ENCODE measurements around the gene ITCH. TPM values are rescaled to one million over a fixed set of nuclear protein-coding genes. Genes with fewer than 3 reads are reported as not detected.
"Not testable (repeated sequence)": the region's sequence is repeated elsewhere in the genome, so short reads cannot be mapped to it uniquely, and the experiment has no call there.

ITCH gene
- polyA plus RNA-seq, 3 donors = 8.3 to 13.3 (median 12.1) TPM

DNA sequence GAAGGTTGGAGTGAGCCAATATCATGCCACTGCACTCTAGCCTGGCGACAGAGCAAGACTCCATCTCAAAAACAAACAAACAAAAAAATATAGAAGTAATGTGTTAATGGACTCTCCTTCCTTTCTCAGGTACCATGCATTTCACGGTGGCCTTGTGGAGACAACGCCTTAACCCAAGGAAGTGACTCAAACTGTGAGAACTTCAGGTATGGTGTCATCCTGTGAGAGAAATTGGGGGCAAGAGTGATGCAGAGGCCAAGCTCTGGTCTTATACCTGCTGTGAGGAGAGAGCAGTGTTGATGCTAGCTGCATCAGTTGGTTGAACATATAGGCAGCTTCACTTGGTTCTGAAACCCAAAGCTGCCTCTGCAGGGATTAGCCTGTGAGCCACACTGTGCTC lies 6.2 kb downstream of the ITCH start:
- H3K27ac ChIP-seq (ENCODE audit: low read depth, low read length) = no peak overlapping the region
- WGBS, 3 donors = 61 to 75% (median 74%) methylated on average over 3 of the region's 3 CpGs

DNA sequence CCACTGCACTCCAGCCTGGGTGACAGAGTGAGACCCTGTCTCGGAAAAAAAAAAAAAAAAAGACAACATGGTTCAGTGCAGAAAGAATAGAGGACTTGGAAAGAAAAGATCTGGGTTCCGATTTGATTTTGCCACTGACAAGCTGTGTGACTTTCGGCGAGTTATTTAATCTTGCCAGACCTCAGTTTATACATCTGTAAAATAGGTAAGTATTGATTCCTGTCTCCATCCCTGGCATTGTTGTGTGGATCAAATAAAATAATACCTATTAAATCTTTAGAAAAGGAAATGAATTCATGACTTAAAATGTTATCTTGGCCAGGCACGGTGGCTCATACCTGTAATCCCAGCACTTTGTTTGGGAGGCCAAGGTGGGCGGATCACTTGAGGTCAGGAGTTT lies 7.0 kb downstream of the ITCH start:
- no peak overlapping the region for H3K27ac ChIP-seq (ENCODE audit: low read depth, low read length)
- WGBS, 3 donors = 93 to 98% (median 94%) methylated on average over 6 of the region's 6 CpGs

DNA sequence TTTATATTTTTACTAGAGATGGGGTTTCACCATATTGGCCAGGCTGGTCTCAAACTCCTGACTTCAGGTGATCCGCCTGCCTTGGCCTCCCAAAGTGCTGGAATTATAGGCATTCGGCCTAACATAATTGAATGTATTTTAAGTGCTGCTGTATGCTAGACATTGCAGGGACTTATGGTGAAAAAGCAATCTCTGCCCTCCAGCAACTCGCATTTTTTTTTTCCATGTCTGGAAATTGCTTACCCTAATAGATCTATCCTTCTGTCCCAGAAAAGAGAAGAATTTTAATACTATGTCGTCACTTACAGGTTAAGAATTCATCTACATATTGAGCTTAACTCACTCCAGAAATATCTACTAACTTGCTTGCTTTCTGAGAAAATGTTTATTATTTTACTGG lies 10.4 kb downstream of the ITCH start:
- 72 to 85% (median 82%) methylated on average over 4 of the region's 4 CpGs for WGBS, 3 donors

DNA sequence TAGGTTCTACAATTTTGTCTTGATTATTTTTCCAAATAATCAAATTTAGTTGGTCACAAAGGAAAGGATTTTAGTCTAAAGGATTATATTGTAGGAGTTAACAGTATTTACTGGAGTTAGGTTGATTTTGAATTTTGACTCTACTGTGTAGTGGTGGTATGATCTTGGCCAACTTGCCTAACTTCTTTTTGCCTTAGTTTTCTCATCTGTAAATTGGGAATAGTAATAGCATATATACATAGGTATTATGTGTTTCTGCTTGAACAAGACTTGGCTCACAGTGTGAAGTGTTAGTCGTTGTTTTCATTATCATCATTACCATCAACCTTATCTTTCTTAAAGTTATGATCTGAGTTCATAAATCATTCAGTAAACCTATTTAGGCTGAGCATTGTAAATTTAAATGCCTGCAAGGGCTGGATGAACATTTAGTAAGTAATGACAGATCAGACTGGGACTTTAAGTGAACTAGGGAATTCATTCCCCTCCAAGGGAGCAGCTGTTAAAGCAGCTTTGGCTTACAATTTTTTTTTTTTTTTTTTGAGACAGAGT lies 11.2 kb downstream of the ITCH start:
- no peak overlapping the region for H3K27ac ChIP-seq (ENCODE audit: low read depth, low read length)
- 22 to 61% (median 57%) methylated on average over 1 of the region's 1 CpG for WGBS, 3 donors

More for the DNA sequence above, 10.4 kb downstream of the ITCH start:
- no peak overlapping the region for H3K27ac ChIP-seq (ENCODE audit: low read depth, low read length)

- H3K27ac ChIP-seq (ENCODE audit: low read depth, low read length) = no peak overlapping the region
- WGBS, 3 donors = 68 to 93% (median 80%) methylated on average over 5 of the region's 5 CpGs
Observed at GRCh38 chr20:34375977-34376430, 12.9 kb downstream of the ITCH start.

GRCh38 chr20:34377072-34377847 lies 14.2 kb downstream of the ITCH start:
- H3K27ac ChIP-seq (ENCODE audit: low read depth, low read length) = no peak overlapping the region
- WGBS, 3 donors = 90 to 94% (median 93%) methylated on average over 16 of the region's 16 CpGs

- WGBS, 3 donors = 94 to 100% (median 99%) methylated on average over 3 of the region's 3 CpGs
- no peak overlapping the region for H3K27ac ChIP-seq (ENCODE audit: low read depth, low read length)
Observed at GRCh38 chr20:34382174-34382573, 19.1 kb downstream of the ITCH start.

DNA sequence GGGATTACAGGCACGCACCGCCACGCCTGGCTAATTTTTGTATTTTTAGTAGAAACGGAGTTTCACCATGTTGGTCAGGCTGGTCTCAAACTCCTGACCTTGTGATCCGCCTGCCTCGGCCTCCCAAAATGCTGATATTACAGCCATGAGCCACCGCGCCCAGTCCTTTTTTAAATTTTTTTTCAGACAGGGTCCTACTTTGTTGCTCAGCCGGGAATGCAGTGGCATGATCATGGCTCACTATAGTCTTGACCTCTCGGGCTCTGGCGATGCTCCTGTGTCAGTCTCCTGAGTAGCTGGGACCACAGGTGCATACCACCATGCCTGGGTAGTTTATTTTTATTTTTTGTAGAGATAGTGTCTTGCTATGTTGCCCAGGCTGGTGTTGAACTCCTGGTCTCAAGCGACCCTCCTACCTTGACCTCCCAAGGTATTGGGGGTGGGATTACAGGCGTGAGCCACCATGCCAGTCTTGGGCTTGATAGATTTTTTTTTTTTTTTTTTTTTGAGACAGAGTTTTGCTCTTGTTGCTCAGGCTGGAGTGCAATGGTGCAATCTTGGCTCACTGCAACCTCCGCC lies 19.9 kb downstream of the ITCH start:
- H3K27ac ChIP-seq (ENCODE audit: low read depth, low read length) = not testable (repeated sequence)
- 95 to 99% (median 95%) methylated on average over 14 of the region's 14 CpGs for WGBS, 3 donors

GRCh38 chr20:34385464-34385863 lies 22.4 kb downstream of the ITCH start:
- H3K27ac ChIP-seq (ENCODE audit: low read depth, low read length) = no peak overlapping the region
- WGBS, 3 donors = 27 to 51% (median 41%) methylated on average over 1 of the region's 1 CpG

DNA sequence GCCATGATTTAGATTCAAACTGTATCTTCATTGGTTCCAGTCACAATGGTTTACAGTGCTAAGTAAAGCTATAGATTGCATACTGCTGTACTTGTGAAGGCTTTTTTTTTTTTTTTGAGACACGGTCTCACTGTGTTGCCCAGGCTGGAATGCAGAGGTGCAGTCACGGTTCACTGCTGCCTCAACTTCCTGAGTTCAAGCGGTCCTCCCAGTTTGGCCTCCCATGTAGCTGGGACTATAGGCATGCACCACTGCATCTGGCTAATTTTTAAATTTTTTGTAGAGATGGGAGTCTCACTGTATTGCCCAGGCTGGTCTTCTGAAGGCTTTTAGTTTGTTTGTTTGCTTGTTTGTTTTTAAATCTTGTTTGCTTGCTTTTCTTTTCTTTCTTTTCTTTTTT lies 24.9 kb downstream of the ITCH start:
- H3K27ac ChIP-seq (ENCODE audit: low read depth, low read length) = no peak overlapping the region
- 87 to 88% (median 88%) methylated on average over 3 of the region's 3 CpGs for WGBS, 3 donors

DNA sequence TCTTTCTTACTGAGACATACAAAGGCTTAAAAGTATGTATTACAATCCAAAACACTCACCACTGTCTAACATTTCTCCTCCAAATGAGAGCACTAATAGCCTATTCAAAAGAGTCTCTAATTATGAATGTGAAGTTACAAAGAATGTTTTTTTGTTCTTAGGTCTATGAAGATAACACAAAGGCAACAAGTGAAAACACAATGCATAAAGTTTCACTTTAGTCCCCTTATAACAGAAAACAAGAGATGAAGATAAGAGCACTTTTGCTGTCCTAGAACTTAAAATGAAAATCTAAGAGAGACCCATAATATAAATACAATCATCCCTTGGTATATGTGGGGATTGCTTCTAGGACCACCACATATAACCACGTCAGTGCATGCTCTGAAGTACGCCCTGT lies 25.6 kb downstream of the ITCH start:
- WGBS, 3 donors = 96 to 100% (median 96%) methylated on average over 2 of the region's 2 CpGs
- H3K27ac ChIP-seq (ENCODE audit: low read depth, low read length) = no peak overlapping the region

- H3K27ac ChIP-seq (ENCODE audit: low read depth, low read length) = no peak overlapping the region
- 85 to 90% (median 88%) methylated on average over 2 of the region's 2 CpGs for WGBS, 3 donors
Observed at GRCh38 chr20:34389206-34389953, 26.3 kb downstream of the ITCH start.

- H3K27ac ChIP-seq (ENCODE audit: low read depth, low read length) = no peak overlapping the region
- 95 to 100% (median 99%) methylated on average over 3 of the region's 3 CpGs for WGBS, 3 donors
Observed at GRCh38 chr20:34389954-34390555, 27.0 kb downstream of the ITCH start.

- no peak overlapping the region for H3K27ac ChIP-seq (ENCODE audit: low read depth, low read length)
- WGBS, 3 donors = 94 to 96% (median 95%) methylated on average over 5 of the region's 5 CpGs
Observed at GRCh38 chr20:34396408-34396807, 33.3 kb downstream of the ITCH start.

- H3K27ac ChIP-seq (ENCODE audit: low read depth, low read length) = no peak overlapping the region
- WGBS, 3 donors = 94 to 96% (median 94%) methylated on average over 9 of the region's 9 CpGs
Observed at GRCh38 chr20:34397096-34397495, 34.0 kb downstream of the ITCH start.

GRCh38 chr20:34400776-34401175 lies 37.7 kb downstream of the ITCH start:
- H3K27ac ChIP-seq (ENCODE audit: low read depth, low read length) = not testable (repeated sequence)
- WGBS, 3 donors = 87 to 93% (median 92%) methylated on average over 6 of the region's 6 CpGs

- H3K27ac ChIP-seq (ENCODE audit: low read depth, low read length) = no peak overlapping the region
- WGBS, 3 donors = 86 to 88% (median 86%) methylated on average over 8 of the region's 8 CpGs
Observed at GRCh38 chr20:34401741-34402455, 38.8 kb downstream of the ITCH start.

DNA sequence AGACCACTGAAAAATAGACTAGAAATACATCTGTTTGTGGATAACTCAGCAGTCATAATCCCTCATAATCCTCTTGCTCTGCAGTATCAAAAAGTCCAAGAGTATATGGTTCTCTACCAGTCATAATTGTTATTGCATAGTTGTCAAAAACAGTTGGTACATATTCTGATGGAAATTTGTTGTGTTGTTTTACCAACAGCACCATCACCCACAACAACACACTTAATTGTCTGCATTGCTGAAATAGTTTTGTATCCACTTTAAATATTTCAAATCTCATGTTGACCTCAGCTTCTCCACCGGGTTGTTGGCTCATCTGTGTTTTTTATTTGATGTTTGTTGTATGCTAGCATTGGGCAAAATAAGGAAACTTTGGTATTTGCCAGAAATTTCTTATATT lies 39.4 kb downstream of the ITCH start:
- no peak overlapping the region for H3K27ac ChIP-seq (ENCODE audit: low read depth, low read length)

More for the DNA sequence above, 39.4 kb downstream of the ITCH start:
- WGBS, 3 donors = 22 to 59% (median 49%) methylated on average over 1 of the region's 1 CpG
